ENCODE results near the gene MS4A6E. TPM values are rescaled to one million over a fixed set of nuclear protein-coding genes. Genes with fewer than 3 reads are reported as not detected.
"Not testable (repeated sequence)": the region's sequence is repeated elsewhere in the genome, so short reads cannot be mapped to it uniquely, and the experiment has no call there.

The MS4A6E gene
- total RNA-seq, 1 donor from 2014 or later, result not detected

- Mint-ChIP-seq H3K36me3 (ENCODE audit: insufficient read depth) (no peaks in the 10 kb centered on the region), H3K4me1 (ENCODE audit: low read depth) (peaks cover 2% of the 10 kb centered on the region), H3K4me3 (ENCODE audit: low read depth) (no peak overlapping the region), H3K27me3 (no peaks in the 10 kb centered on the region), H3K27ac (no peak overlapping the region), H3K9me3 (ENCODE audit: low read depth) (peaks cover 14% of the 10 kb centered on the region)
- TF ChIP-seq, protein P1, sequence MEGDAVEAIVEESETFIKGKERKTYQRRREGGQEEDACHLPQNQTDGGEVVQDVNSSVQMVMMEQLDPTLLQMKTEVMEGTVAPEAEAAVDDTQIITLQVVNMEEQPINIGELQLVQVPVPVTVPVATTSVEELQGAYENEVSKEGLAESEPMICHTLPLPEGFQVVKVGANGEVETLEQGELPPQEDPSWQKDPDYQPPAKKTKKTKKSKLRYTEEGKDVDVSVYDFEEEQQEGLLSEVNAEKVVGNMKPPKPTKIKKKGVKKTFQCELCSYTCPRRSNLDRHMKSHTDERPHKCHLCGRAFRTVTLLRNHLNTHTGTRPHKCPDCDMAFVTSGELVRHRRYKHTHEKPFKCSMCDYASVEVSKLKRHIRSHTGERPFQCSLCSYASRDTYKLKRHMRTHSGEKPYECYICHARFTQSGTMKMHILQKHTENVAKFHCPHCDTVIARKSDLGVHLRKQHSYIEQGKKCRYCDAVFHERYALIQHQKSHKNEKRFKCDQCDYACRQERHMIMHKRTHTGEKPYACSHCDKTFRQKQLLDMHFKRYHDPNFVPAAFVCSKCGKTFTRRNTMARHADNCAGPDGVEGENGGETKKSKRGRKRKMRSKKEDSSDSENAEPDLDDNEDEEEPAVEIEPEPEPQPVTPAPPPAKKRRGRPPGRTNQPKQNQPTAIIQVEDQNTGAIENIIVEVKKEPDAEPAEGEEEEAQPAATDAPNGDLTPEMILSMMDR (IDR thresholded peaks at IDR 0.05; ENCODE audit: unreplicated experiment), result no peak
- DNase-seq (ENCODE audit: low spot score, unreplicated experiment), result no peak
Observed at GRCh38 chr11:60292145-60292544, 34.9 kb upstream of the MS4A6E start.

DNA sequence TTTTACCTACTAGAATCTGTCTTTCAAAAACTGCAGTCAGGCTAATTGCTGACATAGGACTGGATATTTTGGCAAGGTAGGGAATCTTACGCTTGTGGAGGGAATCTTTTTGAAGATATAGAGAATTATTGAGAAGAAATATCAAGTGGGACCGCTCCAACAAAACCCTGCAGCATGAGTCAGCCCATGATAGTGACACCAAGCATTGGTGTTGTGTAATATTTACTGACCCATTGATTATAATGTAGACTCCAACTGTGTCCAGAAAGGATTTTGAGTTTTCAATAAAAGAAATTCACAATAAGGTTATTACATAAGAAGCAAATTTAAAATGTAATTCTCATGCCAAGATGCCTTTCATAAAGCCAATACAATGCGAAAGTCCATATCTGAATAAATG is 25.9 kb upstream of the MS4A6E start:
- Mint-ChIP-seq H3K4me3 (ENCODE audit: low read depth) (no peak overlapping the region), H3K27ac (no peak overlapping the region), H3K4me1 (ENCODE audit: low read depth) (no peaks in the 10 kb centered on the region), H3K36me3 (ENCODE audit: insufficient read depth) (no peaks in the 10 kb centered on the region), H3K27me3 (no peaks in the 10 kb centered on the region), H3K9me3 (ENCODE audit: low read depth) (no peaks in the 10 kb centered on the region)
- no peak for DNase-seq (ENCODE audit: low spot score, unreplicated experiment)
- TF ChIP-seq, protein P1 (IDR thresholded peaks at IDR 0.05; ENCODE audit: unreplicated experiment), result no peak

GRCh38 chr11:60301884-60302283 is 25.2 kb upstream of the MS4A6E start:
- not testable (repeated sequence) for H3K27ac Mint-ChIP-seq; H3K9me3 Mint-ChIP-seq (ENCODE audit: low read depth); DNase-seq (ENCODE audit: low spot score, unreplicated experiment); H3K4me3 Mint-ChIP-seq (ENCODE audit: low read depth); H3K27me3 Mint-ChIP-seq; H3K36me3 Mint-ChIP-seq (ENCODE audit: insufficient read depth); H3K4me1 Mint-ChIP-seq (ENCODE audit: low read depth)

DNA sequence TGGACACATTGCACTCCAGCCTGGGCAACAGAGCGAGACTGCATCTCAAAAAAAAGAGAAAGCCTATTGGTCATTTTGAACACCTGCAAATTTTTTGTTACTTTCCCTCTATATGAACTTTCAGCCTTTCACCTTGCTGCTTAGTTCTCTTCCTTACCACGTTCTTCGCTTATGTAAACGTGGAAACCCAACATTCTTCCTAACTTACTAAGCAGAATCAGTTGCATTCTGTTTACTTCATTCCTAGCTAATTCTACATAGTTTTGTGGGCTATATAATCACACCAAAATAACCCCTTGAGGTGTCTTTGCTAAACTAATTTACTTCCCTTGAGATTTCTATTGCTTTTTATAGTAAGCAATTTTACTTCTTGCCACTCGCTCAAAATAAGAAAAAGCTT is 23.4 kb upstream of the MS4A6E start:
- Mint-ChIP-seq H3K36me3 (ENCODE audit: insufficient read depth) (no peaks in the 10 kb centered on the region), H3K27me3 (no peaks in the 10 kb centered on the region), H3K4me1 (ENCODE audit: low read depth) (no peaks in the 10 kb centered on the region), H3K4me3 (ENCODE audit: low read depth) (no peak overlapping the region), H3K27ac (no peak overlapping the region), H3K9me3 (ENCODE audit: low read depth) (no peaks in the 10 kb centered on the region)
- no peak for DNase-seq (ENCODE audit: low spot score, unreplicated experiment)
- TF ChIP-seq, protein P1 (IDR thresholded peaks at IDR 0.05; ENCODE audit: unreplicated experiment), result no peak

GRCh38 chr11:60305906-60306619 is 21.0 kb upstream of the MS4A6E start:
- H3K9me3 Mint-ChIP-seq (ENCODE audit: low read depth), result no peaks in the 10 kb centered on the region
- TF ChIP-seq, protein P1 (IDR thresholded peaks at IDR 0.05; ENCODE audit: unreplicated experiment), result no peak
- DNase-seq (ENCODE audit: low spot score, unreplicated experiment), result no peak
- H3K36me3 Mint-ChIP-seq (ENCODE audit: insufficient read depth), result no peaks in the 10 kb centered on the region
- no peak overlapping the region for H3K27ac Mint-ChIP-seq
- no peaks in the 10 kb centered on the region for H3K27me3 Mint-ChIP-seq
- no peak overlapping the region for H3K4me3 Mint-ChIP-seq (ENCODE audit: low read depth)
- no peaks in the 10 kb centered on the region for H3K4me1 Mint-ChIP-seq (ENCODE audit: low read depth)

GRCh38 chr11:60307507-60308195 is 19.4 kb upstream of the MS4A6E start:
- Mint-ChIP-seq H3K9me3 (ENCODE audit: low read depth) (no peaks in the 10 kb centered on the region), H3K36me3 (ENCODE audit: insufficient read depth) (no peaks in the 10 kb centered on the region), H3K4me3 (ENCODE audit: low read depth) (no peak overlapping the region), H3K27ac (no peak overlapping the region), H3K27me3 (no peaks in the 10 kb centered on the region), H3K4me1 (ENCODE audit: low read depth) (no peaks in the 10 kb centered on the region)
- TF ChIP-seq, protein P1 (IDR thresholded peaks at IDR 0.05; ENCODE audit: unreplicated experiment), result no peak
- DNase-seq (ENCODE audit: low spot score, unreplicated experiment), result no peak
